H9 (cell line): ENCODE data around the gene ATF3. TPM values are rescaled to one million over a fixed set of nuclear protein-coding genes. Genes with fewer than 3 reads are reported as not detected.
A peak's percentile ranks its signal among the peaks of the same experiment; 100 is the strongest.

Experiments used
- DNase-seq: peaks from one replicate; pipeline ENCODE4 v3.0.0-alpha.2; 2017
- H2AFZ ChIP-seq: one replicate; pipeline ENCODE4 v1.6.1; 2013; ENCODE audit warnings: mild to moderate bottlenecking, low read length, control low read depth, moderate library complexity
- H2AK5ac ChIP-seq: 2 replicates; pipeline ENCODE4 v1.6.1; 2013; ENCODE audit warnings: low read length, control low read depth, mixed read lengths; ENCODE audit not compliant: insufficient read length
- H2BK120ac ChIP-seq: one replicate; pipeline ENCODE4 v1.6.1; 2013; ENCODE audit warnings: low read depth, mild to moderate bottlenecking, low read length, control low read depth, inconsistent platforms; ENCODE audit not compliant: poor library complexity, severe bottlenecking
- H2BK12ac ChIP-seq: 2 replicates; pipeline ENCODE4 v1.6.1; 2013; ENCODE audit warnings: low read length, control low read depth, mixed read lengths, low read depth; ENCODE audit not compliant: insufficient read length
- H2BK15ac ChIP-seq: 2 replicates; pipeline ENCODE4 v1.6.1; 2013; ENCODE audit warnings: low read depth, low read length, control low read depth
- H2BK20ac ChIP-seq: one replicate; pipeline ENCODE4 v1.6.1; 2013; ENCODE audit warnings: low read depth, mild to moderate bottlenecking, low read length, control low read depth, inconsistent platforms; ENCODE audit not compliant: poor library complexity, severe bottlenecking
- H2BK5ac ChIP-seq: 2 replicates; pipeline ENCODE4 v1.6.1; 2013; ENCODE audit warnings: low read length, control low read depth, mixed read lengths; ENCODE audit not compliant: insufficient read length
- H3K14ac ChIP-seq: 2 replicates; pipeline ENCODE4 v1.6.1; 2013; ENCODE audit warnings: low read length, control low read depth; ENCODE audit not compliant: insufficient read depth
- H3K18ac ChIP-seq: 2 replicates; pipeline ENCODE4 v1.6.1; 2013; ENCODE audit warnings: low read depth, mild to moderate bottlenecking, mixed read lengths, low read length, control low read depth; ENCODE audit not compliant: insufficient read length
- H3K23ac ChIP-seq: 2 replicates; pipeline ENCODE4 v1.6.1; 2013; ENCODE audit warnings: low read length, control low read depth, mixed read lengths, low read depth; ENCODE audit not compliant: insufficient read length
- H3K23me2 ChIP-seq: 2 replicates; pipeline ENCODE4 v1.6.1; 2013; ENCODE audit warnings: low read depth, mild to moderate bottlenecking, mixed read lengths, low read length, control low read depth; ENCODE audit not compliant: insufficient read length, poor library complexity, severe bottlenecking
- H3K27ac ChIP-seq: 2 replicates; pipeline ENCODE4 v1.5.1; 2013; ENCODE audit warnings: low read length, control low read depth, mixed read lengths, low read depth; ENCODE audit not compliant: insufficient read length
- H3K27me3 ChIP-seq: 2 replicates; pipeline ENCODE4 v1.6.1; 2013; ENCODE audit warnings: low read length, control low read depth, inconsistent platforms; ENCODE audit not compliant: insufficient read depth
- H3K4ac ChIP-seq: 2 replicates; pipeline ENCODE4 v1.6.1; 2013; ENCODE audit warnings: low read depth, mild to moderate bottlenecking, control low read depth, inconsistent platforms, low read length, moderate library complexity
- H3K4me1 ChIP-seq: 2 replicates; pipeline ENCODE4 v1.6.1; 2013; ENCODE audit warnings: low read length, control low read depth, inconsistent platforms; ENCODE audit not compliant: insufficient read depth
- H3K4me2 ChIP-seq: 2 replicates; pipeline ENCODE4 v1.6.1; 2013; ENCODE audit warnings: low read length, control low read depth, mixed read lengths; ENCODE audit not compliant: insufficient read length, insufficient read depth
- H3K56ac ChIP-seq: 2 replicates; pipeline ENCODE4 v1.6.1; 2013; ENCODE audit warnings: low read depth, mild to moderate bottlenecking, mixed read lengths, low read length, control low read depth; ENCODE audit not compliant: insufficient read length
- H3K79me1 ChIP-seq: 2 replicates; pipeline ENCODE4 v1.6.1; 2013; ENCODE audit warnings: low read depth, mild to moderate bottlenecking, moderate library complexity, low read length, control low read depth, inconsistent platforms; ENCODE audit not compliant: insufficient read depth, poor library complexity, severe bottlenecking
- H3K79me2 ChIP-seq: 2 replicates; pipeline ENCODE4 v1.6.1; 2013; ENCODE audit warnings: low read length, control low read depth, inconsistent platforms; ENCODE audit not compliant: insufficient read depth
- H3K9ac ChIP-seq: 2 replicates; pipeline ENCODE4 v1.6.1; 2013; ENCODE audit warnings: low read length, control low read depth, mixed read lengths; ENCODE audit not compliant: insufficient read length; ENCODE audit errors: extremely low read depth
- H3K9me3 ChIP-seq: one replicate; pipeline ENCODE4 v1.6.1; 2013; ENCODE audit warnings: low read depth, low read length, inconsistent platforms; ENCODE audit not compliant: control insufficient read depth
- H3T11ph ChIP-seq: one replicate; pipeline ENCODE4 v1.6.1; 2013; ENCODE audit warnings: mild to moderate bottlenecking, low read length, control low read depth, inconsistent platforms
- H4K20me1 ChIP-seq: one replicate; pipeline ENCODE4 v1.6.1; 2013; ENCODE audit not compliant: control insufficient read depth, insufficient read length, insufficient read depth
- H4K5ac ChIP-seq: 2 replicates; pipeline ENCODE4 v1.6.1; 2013; ENCODE audit warnings: low read depth, mild to moderate bottlenecking, mixed read lengths, low read length, control low read depth; ENCODE audit not compliant: insufficient read length
- H4K8ac ChIP-seq: replicated peaks from 2 replicates; pipeline ENCODE4 v1.6.1; 2013; ENCODE audit warnings: low read length, control low read depth, mixed read lengths, low read depth; ENCODE audit not compliant: insufficient read length
- H4K91ac ChIP-seq: 2 replicates; pipeline ENCODE4 v1.6.1; 2013; ENCODE audit warnings: low read depth, mild to moderate bottlenecking, moderate library complexity, mixed read lengths, low read length, control low read depth; ENCODE audit not compliant: insufficient read length
- H3K27ac Mint-ChIP-seq, 3 experiments: 2 replicates in 2 of 3; 3 replicates in 1 of 3; pipeline ENCODE4 v1.8.0; 2020 to 2021; ENCODE audit warnings: mixed read lengths in 3 of 3, mild to moderate bottlenecking in 1 of 3, moderate library complexity in 1 of 3
- H3K27me3 Mint-ChIP-seq: 2 replicates; pipeline ENCODE4 v1.8.0; 2021; ENCODE audit warnings: low read depth, mild to moderate bottlenecking, moderate library complexity, mixed read lengths
- H3K36me3 Mint-ChIP-seq, 3 experiments: 2 replicates in 2 of 3; 3 replicates in 1 of 3; pipeline ENCODE4 v1.8.0; 2020 to 2021; ENCODE audit warnings: low read depth in 3 of 3, mixed read lengths in 3 of 3; ENCODE audit not compliant: insufficient read depth in 1 of 3
- H3K4me1 Mint-ChIP-seq, 2 experiments: 2 replicates each; pipeline ENCODE4 v1.8.0; 2020; ENCODE audit warnings: mixed read lengths in 2 of 2
- H3K4me3 Mint-ChIP-seq, 2 experiments: 2 replicates in 1 of 2; 3 replicates in 1 of 2; pipeline ENCODE4 v1.8.0; 2020 to 2021; ENCODE audit warnings: mild to moderate bottlenecking in 2 of 2, mixed read lengths in 2 of 2, moderate library complexity in 1 of 2
- H3K9me3 Mint-ChIP-seq, 2 experiments: 2 replicates in 1 of 2; 3 replicates in 1 of 2; pipeline ENCODE4 v1.8.0; 2020; ENCODE audit warnings: mild to moderate bottlenecking in 2 of 2, mixed read lengths in 2 of 2, moderate library complexity in 1 of 2
- CTCF ChIP-seq: fragments of 200-600 bp; sonication (generic); conservative IDR thresholded peaks from 3 replicates; pipeline ENCODE4 v1.8.0; 2021; ENCODE audit warnings: antibody characterized with exemption, mild to moderate bottlenecking
- WGBS: extraction: QIAGEN DNeasy Blood & Tissue Kit; methylation state at CpG from one replicate; pipeline ENCODE4 v1.1.7; 2013; ENCODE audit warnings: missing lambda C conversion rate, low lambda C conversion rate, mixed read lengths; ENCODE audit not compliant: insufficient read length; ENCODE audit errors: extremely low coverage; 5-methylcytosine and 5-hydroxymethylcytosine counted together
- total RNA-seq: library from RNA; stranded (reverse); gene quantifications from 2 replicates; pipeline ENCODE4 v1.2.1, GENCODE V29; 2021

ATF3 gene
- total RNA-seq, 1 experiment from 2014 or later = 14.7 TPM

GRCh38 chr1:212595229-212595628 is 13.3 kb upstream of the ATF3 start:
- no peaks in the 10 kb centered on the region for H3K36me3 Mint-ChIP-seq
- H3K4me3 Mint-ChIP-seq = no peak overlapping the region
- no peak overlapping the region for H4K91ac ChIP-seq
- no peak overlapping the region for H3K23ac ChIP-seq
- H3K4me1 Mint-ChIP-seq = peaks cover 16 to 18% of the 10 kb centered on the region in 2 experiments
- H3K27ac Mint-ChIP-seq = no peak overlapping the region
- H3K4me1 ChIP-seq = no peaks in the 10 kb centered on the region; the same call in 1 of the 2 replicates
- H3T11ph ChIP-seq = no peak overlapping the region
- no peaks in the 10 kb centered on the region for H4K20me1 ChIP-seq
- no peaks in the 10 kb centered on the region for H3K9me3 ChIP-seq
- peak overlapping the region; percentile 51 for H3K18ac ChIP-seq
- no peaks in the 10 kb centered on the region for H3K79me2 ChIP-seq
- H3K4me2 ChIP-seq = no peak overlapping the region
- H4K5ac ChIP-seq = no peak overlapping the region
- DNase-seq = peak; percentile 75
- TF ChIP-seq CTCF = no peak
- no peaks in the 10 kb centered on the region for H3K23me2 ChIP-seq
- H2BK20ac ChIP-seq = no peak overlapping the region
- H2AK5ac ChIP-seq = no peak overlapping the region
- no peak overlapping the region for H3K56ac ChIP-seq
- H4K8ac ChIP-seq = no peak overlapping the region
- no peaks in the 10 kb centered on the region for H3K79me1 ChIP-seq
- H2BK15ac ChIP-seq = no peak overlapping the region
- H3K27me3 ChIP-seq = no peaks in the 10 kb centered on the region
- no CpG with 5 or more reads among the region's 8 CpGs for WGBS
- no peak overlapping the region for H2BK12ac ChIP-seq
- no peak overlapping the region for H2AFZ ChIP-seq
- no peak overlapping the region for H3K9ac ChIP-seq
- peaks cover 11% of the 10 kb centered on the region for H3K27me3 Mint-ChIP-seq
- H3K9me3 Mint-ChIP-seq = no peaks in the 10 kb centered on the region
- H2BK120ac ChIP-seq = no peak overlapping the region
- no peak overlapping the region for H3K4ac ChIP-seq
- H2BK5ac ChIP-seq = no peak overlapping the region
- no peak overlapping the region for H3K14ac ChIP-seq
- H3K27ac ChIP-seq = no peak overlapping the region
